Measurements from ENCODE around the gene MTF2.
"Not testable (repeated sequence)": the region's sequence is repeated elsewhere in the genome, so short reads cannot be mapped to it uniquely, and the experiment has no call there.

MTF2 gene

GRCh38 chr1:93078986-93079654 is at the start of gene MTF2:
Gene MTF2, plus strand, starts transcription at chr1:93079283. Its CDS starts 244 bp downstream, at chr1:93079527.
- DNase-seq, result peak; percentile 97

GRCh38 chr1:93029317-93029716 is 49.8 kb upstream of the MTF2 start:
- DNase-seq, result no peak

DNA sequence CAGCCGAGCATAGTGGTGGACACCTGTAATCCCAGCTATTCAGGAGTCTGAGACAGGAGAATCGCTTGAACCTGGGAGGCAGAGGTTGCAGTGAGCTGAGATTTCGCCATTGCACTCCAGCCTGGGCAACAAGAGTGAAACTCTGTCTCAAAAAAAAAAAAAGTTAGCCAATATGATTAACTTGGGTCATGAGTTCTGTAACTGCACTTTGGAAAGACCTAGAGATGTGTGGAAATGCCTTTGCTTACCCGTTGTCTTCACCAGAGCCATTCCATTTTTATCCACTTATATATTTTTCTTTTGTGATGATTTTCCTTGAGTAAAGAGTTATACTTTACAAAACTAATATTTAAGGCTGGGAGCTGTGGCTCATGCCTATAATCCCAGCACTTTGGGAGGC is 48.9 kb upstream of the MTF2 start:
- not testable (repeated sequence) for DNase-seq

- DNase-seq, result no peak
Observed at GRCh38 chr1:93031711-93032110, 47.4 kb upstream of the MTF2 start.

- DNase-seq, result no peak
Observed at GRCh38 chr1:93033029-93033428, 46.1 kb upstream of the MTF2 start.

DNA sequence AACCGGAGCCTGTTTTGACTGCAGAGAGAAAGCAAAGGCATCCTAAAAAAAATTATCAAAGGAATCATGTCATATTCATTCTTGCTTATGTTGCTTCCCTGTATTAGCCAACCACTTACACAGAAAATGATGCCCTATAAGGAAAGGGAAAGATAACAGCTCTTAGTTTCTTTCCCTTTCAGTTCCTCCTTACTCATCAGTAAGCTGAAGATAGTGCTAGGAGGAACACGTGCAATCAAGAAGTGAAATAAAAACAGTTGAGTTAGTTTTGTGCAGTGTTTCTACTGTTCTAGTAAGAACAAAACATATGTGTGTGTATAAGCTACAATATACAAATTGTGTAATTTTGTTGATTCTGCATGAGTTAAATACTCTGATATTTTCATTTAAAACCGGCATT is 45.3 kb upstream of the MTF2 start:
- no peak for DNase-seq

DNA sequence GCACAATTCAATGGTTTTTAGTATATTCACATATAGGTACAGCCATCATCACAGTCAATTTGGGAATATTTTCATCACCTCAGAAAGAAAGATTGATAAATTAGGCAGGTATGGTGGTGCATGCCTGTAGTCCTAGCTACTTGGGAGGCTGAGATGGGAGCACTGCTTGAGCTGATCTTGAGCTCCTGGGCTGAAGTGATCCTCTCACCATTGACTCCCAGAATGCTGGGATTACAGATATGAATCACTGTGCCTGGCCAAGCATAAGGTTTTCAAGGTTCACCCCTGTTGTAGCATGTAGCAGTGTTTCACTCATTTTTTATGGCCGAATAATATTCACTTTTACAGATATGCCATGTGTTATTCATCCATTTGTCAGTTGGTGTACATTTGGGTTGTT is 44.7 kb upstream of the MTF2 start:
- no peak for DNase-seq

DNA sequence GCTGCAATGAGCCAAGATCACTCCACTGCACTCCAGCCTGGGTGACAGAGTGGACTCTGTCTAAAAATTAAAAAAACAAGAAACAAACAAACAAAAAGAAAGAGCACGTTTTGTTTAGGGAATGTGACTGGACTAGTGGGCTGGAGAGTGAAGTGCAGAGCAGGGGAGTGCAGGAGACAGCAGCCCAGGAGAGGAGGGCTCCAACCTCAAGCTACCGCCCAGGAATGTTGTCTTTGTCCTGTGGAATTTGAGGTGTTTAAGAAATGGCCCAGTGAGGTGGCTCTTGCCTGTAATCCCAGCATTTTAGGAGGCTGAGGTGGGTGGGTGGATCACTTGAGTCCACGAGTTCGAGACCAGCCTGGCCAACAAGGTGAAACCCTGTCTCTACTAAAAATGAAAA is 42.4 kb upstream of the MTF2 start:
- no peak for DNase-seq

GRCh38 chr1:93042187-93043056 is 36.7 kb upstream of the MTF2 start:
- DNase-seq, result no peak

DNA sequence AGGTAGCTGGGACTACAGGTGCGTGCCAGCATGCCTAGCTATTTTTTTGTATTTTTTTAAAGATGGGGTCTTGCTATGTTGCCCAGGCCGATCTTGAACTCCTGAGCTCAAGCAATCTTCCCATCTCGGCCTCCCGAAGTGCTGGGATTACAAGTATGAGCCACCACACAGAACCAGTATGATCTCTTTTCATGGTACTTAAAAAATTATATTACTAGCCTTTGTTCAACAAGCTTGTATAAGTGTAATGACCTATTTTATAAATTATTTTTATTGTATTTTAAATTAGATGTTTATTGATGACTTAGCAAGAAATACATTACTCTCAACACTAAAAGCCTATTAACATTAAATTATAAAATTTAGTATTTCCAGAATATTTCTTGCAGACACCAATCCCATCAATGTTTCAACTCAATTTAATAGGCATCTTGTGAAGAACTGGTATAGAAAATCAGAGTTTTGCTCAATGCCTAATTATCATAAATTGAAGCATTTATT is 36.0 kb upstream of the MTF2 start:
- no peak for DNase-seq

DNA sequence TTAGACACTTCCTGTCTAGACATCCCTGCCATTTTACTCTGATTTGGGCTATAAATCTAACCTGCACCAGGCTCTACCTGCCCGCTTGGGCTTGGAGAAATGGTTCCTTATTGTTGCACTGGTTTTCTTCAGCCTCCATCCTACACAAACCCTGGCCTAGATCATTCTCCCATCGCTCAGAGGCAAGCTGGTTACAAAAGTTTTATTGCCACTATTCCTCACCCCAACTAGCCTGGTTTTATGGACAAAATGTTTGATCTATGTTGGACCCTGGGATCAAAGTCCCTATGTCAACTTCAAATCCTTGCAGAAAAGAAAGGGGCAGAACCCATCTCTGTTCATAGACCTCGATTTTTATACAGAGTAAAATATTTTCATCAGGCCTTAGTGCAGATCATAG is 31.5 kb upstream of the MTF2 start:
- DNase-seq, result no peak

DNA sequence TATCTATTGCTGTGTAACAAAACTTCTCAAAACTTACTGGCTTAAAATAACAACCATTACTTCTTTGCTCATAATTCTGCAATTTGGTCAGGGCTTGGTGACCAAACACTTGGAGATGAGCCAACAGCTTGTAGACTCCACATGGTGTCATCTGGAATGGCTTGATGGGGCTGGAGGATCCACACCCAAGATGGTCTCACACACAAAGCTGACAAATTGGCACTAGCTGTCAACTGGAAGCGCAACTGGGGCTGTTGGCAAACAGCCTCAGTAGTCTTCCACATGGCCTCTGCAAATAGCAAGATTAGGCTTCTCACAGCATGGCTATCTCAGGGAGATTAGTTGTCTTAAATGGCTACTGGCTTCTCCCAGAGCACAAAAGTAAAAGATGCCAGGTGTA is 27.1 kb upstream of the MTF2 start:
- no peak for DNase-seq

DNA sequence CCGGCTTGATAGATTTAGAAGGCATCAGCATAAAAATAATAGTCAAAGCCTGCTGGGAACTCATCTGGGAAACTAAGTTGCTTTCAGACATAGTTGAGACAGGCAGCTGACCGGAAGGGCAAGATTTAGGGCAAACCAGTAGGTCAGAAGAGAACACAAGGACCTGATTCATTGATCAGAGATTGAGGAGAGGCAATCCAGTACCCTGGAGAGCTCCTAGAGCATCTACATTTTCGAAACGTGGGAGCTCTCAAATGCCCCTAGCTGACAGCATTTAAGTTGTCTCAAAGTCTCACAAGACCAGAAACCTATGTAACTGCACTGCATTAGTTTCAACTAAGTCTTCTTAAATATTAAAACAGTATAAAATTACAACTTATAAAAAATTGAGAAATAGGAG is 22.9 kb upstream of the MTF2 start:
- no peak for DNase-seq

GRCh38 chr1:93056649-93057048 is 22.4 kb upstream of the MTF2 start:
- no peak for DNase-seq

GRCh38 chr1:93061895-93062792 is 16.9 kb upstream of the MTF2 start:
- peak; percentile 13 for DNase-seq

DNA sequence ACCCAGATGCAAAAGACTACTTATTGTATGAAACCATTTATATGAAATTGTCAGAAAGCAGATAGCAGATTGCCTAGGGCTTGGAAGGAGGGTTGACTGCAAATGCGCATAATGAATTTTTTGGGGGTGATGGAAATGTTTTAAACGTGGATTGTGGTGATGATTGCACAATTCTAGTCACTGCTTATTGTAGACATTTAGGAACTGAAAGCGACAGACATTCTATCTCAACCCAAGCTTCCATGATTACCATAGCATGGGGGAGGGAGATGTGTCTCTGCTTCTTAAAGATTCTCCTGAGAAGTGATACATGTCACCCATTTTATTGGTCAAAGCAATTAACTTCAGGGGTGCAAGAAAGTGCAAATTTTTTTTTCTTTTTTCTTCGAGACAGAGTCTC is 2.8 kb upstream of the MTF2 start:
- DNase-seq, result no peak

GRCh38 chr1:93078203-93078602 is 880 bp upstream of the MTF2 start:
- no peak for DNase-seq

DNA sequence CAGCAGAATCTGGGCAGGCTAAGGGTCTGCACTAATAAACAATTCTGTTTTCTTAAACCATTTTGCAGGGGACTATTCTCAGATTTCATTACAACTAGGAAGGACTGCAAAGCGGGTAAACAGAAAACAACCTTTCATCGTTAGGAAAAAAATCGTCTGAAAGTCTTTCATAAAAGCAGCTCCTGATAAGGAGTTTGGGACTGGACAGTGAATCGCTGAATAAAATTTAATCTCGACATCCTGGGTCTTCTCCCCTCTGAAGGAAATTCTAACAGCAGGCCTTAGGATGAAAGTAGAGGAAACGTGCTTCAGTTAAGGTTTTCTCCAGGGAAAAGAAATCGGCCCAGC is 471 bp upstream of the MTF2 start:
- DNase-seq, result no peak

- DNase-seq, result no peak
Observed at GRCh38 chr1:93079685-93080141, 630 bp downstream of the MTF2 start.

DNA sequence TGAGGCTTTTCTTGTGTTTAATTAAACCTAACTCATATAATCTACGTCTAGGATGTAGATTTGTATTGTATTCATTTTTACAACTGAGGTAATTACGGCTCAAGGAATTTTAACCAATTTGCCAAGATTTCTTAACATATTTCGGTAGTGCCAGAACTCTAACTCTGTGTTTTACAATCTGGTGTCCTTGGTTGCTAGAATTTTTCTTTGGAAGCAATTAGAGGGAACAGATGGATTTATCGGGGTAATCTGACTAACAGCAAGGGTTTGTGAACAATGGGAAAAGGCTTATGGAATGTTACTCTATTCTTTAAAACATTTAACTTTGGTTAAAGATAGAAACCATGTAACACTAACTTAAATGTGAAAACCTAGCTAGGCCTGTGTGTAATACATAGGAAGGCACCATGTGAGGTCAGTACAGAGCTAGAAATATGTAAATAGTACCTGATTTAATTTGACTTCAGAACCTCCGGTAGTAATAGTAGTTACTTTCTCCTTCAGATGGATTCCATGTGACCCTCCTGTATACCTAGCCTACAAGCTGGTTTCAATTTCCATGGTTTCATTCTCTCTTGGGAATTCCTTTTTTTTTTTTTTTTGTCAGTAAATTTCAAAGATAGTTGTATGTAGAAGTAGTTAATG is 1.2 kb downstream of the MTF2 start:
- DNase-seq, result no peak

DNA sequence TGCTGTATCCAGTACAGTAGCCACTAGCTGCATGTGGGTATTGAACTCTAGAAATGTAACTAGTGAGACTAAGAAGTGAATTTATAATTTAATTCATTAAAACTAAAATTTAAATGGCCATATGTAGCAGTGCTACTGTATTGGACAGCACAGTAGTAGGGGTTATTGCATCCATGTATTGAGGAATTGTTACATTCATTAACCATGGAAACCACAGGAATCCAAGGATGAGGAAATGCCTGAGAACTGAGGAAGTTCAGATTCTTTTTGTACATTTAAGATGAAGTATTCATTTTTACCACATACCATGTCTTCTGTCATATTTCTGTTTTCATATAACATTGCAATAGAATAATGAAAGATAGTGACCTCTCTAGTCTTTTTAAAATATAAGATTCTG is 2.6 kb downstream of the MTF2 start:
- no peak for DNase-seq

DNA sequence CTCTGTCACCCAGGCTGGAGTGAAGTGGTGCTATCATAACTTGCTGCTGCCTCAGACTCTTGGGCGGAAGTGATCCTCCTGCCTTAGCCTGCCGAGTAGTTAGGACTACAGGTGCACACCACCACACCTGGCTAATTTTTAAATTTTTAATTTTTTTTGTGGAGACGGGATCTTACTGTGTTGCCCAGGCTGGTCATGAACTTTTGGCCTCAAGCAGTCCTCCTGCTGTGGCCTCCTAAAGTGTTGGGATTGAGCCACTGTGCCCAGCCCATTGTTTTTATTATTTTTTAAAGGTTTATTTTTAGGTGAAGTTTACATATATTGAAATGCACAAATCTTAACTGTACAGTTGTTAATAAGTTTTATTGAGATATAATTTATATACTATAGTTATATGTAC is 3.2 kb downstream of the MTF2 start:
- no peak for DNase-seq

DNA sequence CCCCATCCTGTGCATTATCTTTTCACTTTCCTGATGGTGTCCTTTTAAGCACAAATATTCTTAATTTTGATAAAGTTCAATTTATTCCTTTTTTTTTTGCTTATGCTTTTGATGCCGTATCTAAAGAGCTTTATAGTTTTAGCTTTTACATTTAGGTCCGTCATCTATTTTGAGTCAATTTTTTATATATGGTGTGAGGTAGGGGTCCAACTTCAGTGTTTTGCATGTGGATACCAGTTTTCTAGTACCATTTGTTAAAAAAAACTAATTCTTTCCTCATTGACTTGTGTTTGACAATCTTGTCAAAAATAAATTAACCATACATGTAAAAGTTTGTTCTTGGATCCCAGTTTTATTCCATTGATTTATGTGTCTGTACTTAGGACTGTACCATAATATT is 4.9 kb downstream of the MTF2 start:
- no peak for DNase-seq

All from NCI-H2107 (cell line).